ENCODE results near the gene KRT75.

GRCh38 chr12:52452101-52452500 is 17.9 kb upstream of the KRT75 start, which contains the start of gene KRT6B:
- TF ChIP-seq, protein P1, sequence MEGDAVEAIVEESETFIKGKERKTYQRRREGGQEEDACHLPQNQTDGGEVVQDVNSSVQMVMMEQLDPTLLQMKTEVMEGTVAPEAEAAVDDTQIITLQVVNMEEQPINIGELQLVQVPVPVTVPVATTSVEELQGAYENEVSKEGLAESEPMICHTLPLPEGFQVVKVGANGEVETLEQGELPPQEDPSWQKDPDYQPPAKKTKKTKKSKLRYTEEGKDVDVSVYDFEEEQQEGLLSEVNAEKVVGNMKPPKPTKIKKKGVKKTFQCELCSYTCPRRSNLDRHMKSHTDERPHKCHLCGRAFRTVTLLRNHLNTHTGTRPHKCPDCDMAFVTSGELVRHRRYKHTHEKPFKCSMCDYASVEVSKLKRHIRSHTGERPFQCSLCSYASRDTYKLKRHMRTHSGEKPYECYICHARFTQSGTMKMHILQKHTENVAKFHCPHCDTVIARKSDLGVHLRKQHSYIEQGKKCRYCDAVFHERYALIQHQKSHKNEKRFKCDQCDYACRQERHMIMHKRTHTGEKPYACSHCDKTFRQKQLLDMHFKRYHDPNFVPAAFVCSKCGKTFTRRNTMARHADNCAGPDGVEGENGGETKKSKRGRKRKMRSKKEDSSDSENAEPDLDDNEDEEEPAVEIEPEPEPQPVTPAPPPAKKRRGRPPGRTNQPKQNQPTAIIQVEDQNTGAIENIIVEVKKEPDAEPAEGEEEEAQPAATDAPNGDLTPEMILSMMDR (conservative IDR thresholded peaks at IDR 0.05), result no peak
- no peak for TF ChIP-seq EZH2 (IDR thresholded peaks at IDR 0.05; ENCODE audit: low read depth)

Measured in PC-9 (cell line).